OCI-LY1 (cell line): ENCODE data around the gene MINK1.

Experiments
- H2AFZ ChIP-seq: fragments of 200-600 bp; sonication (generic), shearing (Covaris generic); 2 replicates; pipeline ENCODE4 v1.6.0; 2014; ENCODE audit warnings: antibody characterized with exemption, mild to moderate bottlenecking, low read length
- H3F3A ChIP-seq: fragments of 200-600 bp; sonication (generic), shearing (Covaris generic); 2 replicates; pipeline ENCODE4 v1.6.0; 2014; ENCODE audit warnings: mild to moderate bottlenecking, antibody characterized with exemption, low read length, moderate library complexity; ENCODE audit not compliant: insufficient read depth
- H3K27ac ChIP-seq: fragments of 200-600 bp; sonication (generic); 2 replicates; pipeline ENCODE4 v1.5.1; 2014; ENCODE audit warnings: low read length, mixed run types, mild to moderate bottlenecking, low read depth; ENCODE audit not compliant: poor library complexity, severe bottlenecking
- H3K27me3 ChIP-seq: fragments of 200-600 bp; sonication (generic); 2 replicates; pipeline ENCODE4 v1.6.0; 2014; ENCODE audit warnings: antibody characterized with exemption, mild to moderate bottlenecking, low read length, moderate library complexity; ENCODE audit not compliant: insufficient read depth
- H3K36me3 ChIP-seq: fragments of 200-600 bp; sonication (generic); 2 replicates; pipeline ENCODE4 v1.6.1; 2014; ENCODE audit warnings: mild to moderate bottlenecking, antibody characterized with exemption, low read length, moderate library complexity, mixed read lengths; ENCODE audit not compliant: insufficient read depth
- H3K4me1 ChIP-seq: fragments of 200-600 bp; sonication (generic); 2 replicates; pipeline ENCODE4 v1.5.1; 2014; ENCODE audit warnings: mild to moderate bottlenecking, low read length, moderate library complexity; ENCODE audit not compliant: insufficient read depth, severe bottlenecking
- H3K4me2 ChIP-seq: fragments of 200-600 bp; sonication (generic), shearing (Covaris generic); 2 replicates; pipeline ENCODE4 v1.6.1; 2014; ENCODE audit warnings: low read length
- H3K4me3 ChIP-seq: fragments of 200-600 bp; sonication (generic); 2 replicates; pipeline ENCODE4 v1.5.1; 2014; ENCODE audit warnings: low read length, low read depth, mild to moderate bottlenecking, mixed read lengths; ENCODE audit not compliant: poor library complexity, severe bottlenecking
- H3K79me2 ChIP-seq: fragments of 200-600 bp; shearing (Covaris generic); 2 replicates; pipeline ENCODE4 v1.6.1; 2016; ENCODE audit warnings: mixed run types, low read length, mixed read lengths; ENCODE audit not compliant: insufficient read depth
- H3K9ac ChIP-seq: fragments of 200-600 bp; sonication (generic), shearing (Covaris generic); 2 replicates; pipeline ENCODE4 v1.6.1; 2014; ENCODE audit warnings: mild to moderate bottlenecking, low read length, mixed read lengths
- H3K9me2 ChIP-seq: fragments of 200-600 bp; sonication (generic), shearing (Covaris generic); 2 replicates; pipeline ENCODE4 v1.6.1; 2014; ENCODE audit warnings: low read depth, mild to moderate bottlenecking, low read length, mixed read lengths
- H3K9me3 ChIP-seq: fragments of 200-600 bp; shearing (Covaris generic); 2 replicates; pipeline ENCODE4 v1.6.1; 2014; ENCODE audit warnings: low read length, mixed read lengths
- H4K20me1 ChIP-seq: fragments of 200-600 bp; sonication (generic), shearing (Covaris generic); 2 replicates; pipeline ENCODE4 v1.6.0; 2016; ENCODE audit warnings: mild to moderate bottlenecking, low read length; ENCODE audit not compliant: insufficient read depth
- CTCF ChIP-seq: fragments of 200-600 bp; sonication (generic), shearing (Covaris generic); IDR thresholded peaks from 2 replicates; pipeline ENCODE4 v1.5.1; 2017; ENCODE audit warnings: mild to moderate bottlenecking, antibody characterized with exemption, low read length, moderate library complexity, mixed read lengths
- EZH2 ChIP-seq: fragments of 200-600 bp; sonication (generic), shearing (Covaris generic); IDR thresholded peaks from 2 replicates; pipeline ENCODE4 v1.8.0; 2017; ENCODE audit warnings: borderline replicate concordance, mixed run types, mild to moderate bottlenecking, antibody characterized with exemption, low read length, moderate library complexity, mixed read lengths

Gene MINK1

GRCh38 chr17:4849011-4849536 is 15.9 kb downstream of the MINK1 start:
- Histone ChIP-seq H3K9me3 (no peaks in the 10 kb centered on the region), H2AFZ (no peak overlapping the region), H3K4me1 (no peaks in the 10 kb centered on the region), H3F3A (no peaks in the 10 kb centered on the region), H4K20me1 (no peaks in the 10 kb centered on the region; the same call in 1 of the 2 replicates), H3K27me3 (no peaks in the 10 kb centered on the region), H3K79me2 (no peaks in the 10 kb centered on the region), H3K4me3 (no peak overlapping the region), H3K9ac (no peak overlapping the region), H3K9me2 (no peaks in the 10 kb centered on the region), H3K27ac (no peak overlapping the region), H3K36me3 (no peaks in the 10 kb centered on the region), H3K4me2 (no peak overlapping the region)
- TF ChIP-seq EZH2, result no peak
- TF ChIP-seq CTCF, result no peak

GRCh38 chr17:4850246-4850645 is 17.1 kb downstream of the MINK1 start:
- no peak for TF ChIP-seq CTCF
- Histone ChIP-seq H3K36me3 (no peaks in the 10 kb centered on the region), H4K20me1 (no peaks in the 10 kb centered on the region; the same call in 1 of the 2 replicates), H3K9me3 (no peaks in the 10 kb centered on the region), H3K4me1 (no peaks in the 10 kb centered on the region), H3F3A (no peaks in the 10 kb centered on the region), H3K79me2 (no peaks in the 10 kb centered on the region), H3K9ac (no peak overlapping the region), H3K27me3 (no peaks in the 10 kb centered on the region), H3K9me2 (no peaks in the 10 kb centered on the region), H3K4me2 (no peak overlapping the region), H2AFZ (no peak overlapping the region), H3K27ac (no peak overlapping the region), H3K4me3 (no peak overlapping the region)

GRCh38 chr17:4851084-4851483 is 17.9 kb downstream of the MINK1 start:
- Histone ChIP-seq H3K4me2 (no peak overlapping the region), H3K4me3 (no peak overlapping the region), H3F3A (no peaks in the 10 kb centered on the region), H2AFZ (no peak overlapping the region), H3K27me3 (no peaks in the 10 kb centered on the region), H3K9ac (no peak overlapping the region), H3K79me2 (no peaks in the 10 kb centered on the region), H3K27ac (no peak overlapping the region), H4K20me1 (no peaks in the 10 kb centered on the region; the same call in 1 of the 2 replicates), H3K36me3 (no peaks in the 10 kb centered on the region), H3K4me1 (no peaks in the 10 kb centered on the region), H3K9me3 (no peaks in the 10 kb centered on the region), H3K9me2 (no peaks in the 10 kb centered on the region)
- TF ChIP-seq EZH2 (no peak), CTCF (no peak)
